SJSA1 (cell line): ENCODE data around the gene CIB4. TPM values are rescaled to one million over a fixed set of nuclear protein-coding genes. Genes with fewer than 3 reads are reported as not detected.

ENCODE experiments used
- total RNA-seq: library from RNA; depleted of rRNA; stranded (reverse); fragments of >200 nt; shearing (Covaris generic); gene quantifications from 2 replicates; pipeline ENCODE4 v1.2.3, GENCODE V29; 2014; rRNA removed

CIB4 gene
- total RNA-seq, 1 experiment from 2014 or later, result not detected

Other genes with a start within 250 kb of the CIB4 start
- not detected in 2 replicates for gene DRC1, start 239.4 kb downstream of the CIB4 start, total RNA-seq
- not detected in 2 replicates for gene OTOF, start 163.2 kb downstream of the CIB4 start, total RNA-seq
- not detected in 2 replicates for gene KCNK3, start 51.4 kb upstream of the CIB4 start, total RNA-seq
- gene SLC35F6, start 122.9 kb upstream of the CIB4 start, total RNA-seq, result 35.9 and 55.2 TPM in 2 replicates
- 17.9 and 42.8 TPM in 2 replicates for gene CENPA, start 144.7 kb upstream of the CIB4 start, total RNA-seq
- gene DPYSL5, start 206.8 kb upstream of the CIB4 start, total RNA-seq, result not detected in 2 replicates